ENCODE data around the gene GCSH.
"Not testable (repeated sequence)": the region's sequence is repeated elsewhere in the genome, so short reads cannot be mapped to it uniquely, and the experiment has no call there.

GCSH gene

GRCh38 chr16:81095953-81096714 lies at the start of gene GCSH:
TSS of gene GCSH (minus strand) at chr16:81096395. CDS start at chr16:81096278, 117 bp downstream.
- ATAC-seq (peak; percentile 99), DNase-seq (peak; percentile 99)

DNA sequence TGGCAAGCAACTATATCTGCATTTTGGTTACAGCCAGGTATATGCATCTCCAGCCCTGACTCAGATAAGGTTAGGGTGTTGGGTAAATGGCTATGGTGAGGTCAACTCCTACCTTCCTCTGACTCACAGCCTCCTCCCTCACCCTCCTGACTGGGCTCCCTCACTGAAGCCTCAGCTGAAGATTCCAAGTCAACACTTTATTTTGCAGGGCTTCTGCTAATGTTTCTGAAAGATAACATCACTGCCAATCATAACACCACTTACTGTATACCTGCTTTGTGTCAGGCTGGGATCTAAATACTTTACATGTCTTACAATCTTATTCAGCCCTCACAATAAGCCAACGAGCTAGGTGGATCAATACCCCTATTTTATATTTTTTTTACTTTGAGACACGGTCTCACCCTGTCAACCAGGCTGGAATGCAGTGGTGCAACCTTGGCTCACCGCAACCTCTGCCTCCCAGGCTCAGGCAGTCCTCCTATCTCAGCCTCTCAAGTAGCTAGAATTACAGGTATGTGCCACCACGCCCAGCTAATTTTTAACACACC lies 47.8 kb upstream of the GCSH start:
- DNase-seq = no peak

DNA sequence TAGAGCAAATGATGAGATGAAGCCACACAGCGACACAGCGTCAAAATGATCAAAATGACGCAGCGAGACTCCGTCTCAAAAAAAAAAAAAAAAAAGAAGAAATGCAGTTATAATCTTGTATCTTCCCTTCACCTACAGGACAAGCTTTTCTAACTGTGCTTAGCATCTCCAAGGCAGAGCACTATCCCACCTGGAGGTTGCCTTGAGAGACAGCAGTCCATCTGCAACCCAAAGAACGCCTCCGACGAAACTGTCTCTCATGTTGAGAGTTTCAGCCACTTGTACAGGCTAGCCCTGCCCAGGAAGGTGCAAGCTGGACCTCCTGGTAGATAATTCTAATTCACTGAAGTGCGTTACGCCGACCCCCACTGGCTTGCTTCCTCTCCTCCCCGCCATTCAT lies 46.7 kb upstream of the GCSH start:
- DNase-seq = no peak
- no peak for ATAC-seq

More for the DNA sequence above, 47.8 kb upstream of the GCSH start:
- ATAC-seq = no peak

GRCh38 chr16:81140930-81141780 lies 45.0 kb upstream of the GCSH start:
- ATAC-seq = no peak
- DNase-seq = peak; percentile 29

- ATAC-seq = no peak
Observed at GRCh38 chr16:81138831-81139557, 42.8 kb upstream of the GCSH start.

DNA sequence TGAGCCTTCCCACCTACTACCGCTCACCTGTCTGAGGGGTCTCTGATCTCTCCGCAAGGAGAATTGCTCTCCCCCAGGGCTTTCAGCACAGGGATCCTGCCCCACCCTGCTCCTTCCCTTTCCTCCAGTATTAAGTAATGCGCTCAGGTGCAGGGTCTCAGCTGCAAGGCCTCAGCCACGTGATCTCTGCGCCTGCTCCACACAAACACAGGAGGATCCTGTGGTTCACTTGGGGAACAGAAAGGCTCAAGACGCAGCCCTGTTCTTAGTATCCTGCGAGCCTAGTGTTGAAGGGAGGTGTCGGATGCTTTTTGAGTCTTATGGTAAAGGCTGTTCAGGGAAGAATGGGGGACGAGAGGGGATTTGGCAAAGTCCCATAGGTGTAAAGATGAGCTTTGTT lies 41.6 kb upstream of the GCSH start:
- DNase-seq (no peak), ATAC-seq (no peak)

More at GRCh38 chr16:81138831-81139557, 42.8 kb upstream of the GCSH start:
- no peak for DNase-seq

DNA sequence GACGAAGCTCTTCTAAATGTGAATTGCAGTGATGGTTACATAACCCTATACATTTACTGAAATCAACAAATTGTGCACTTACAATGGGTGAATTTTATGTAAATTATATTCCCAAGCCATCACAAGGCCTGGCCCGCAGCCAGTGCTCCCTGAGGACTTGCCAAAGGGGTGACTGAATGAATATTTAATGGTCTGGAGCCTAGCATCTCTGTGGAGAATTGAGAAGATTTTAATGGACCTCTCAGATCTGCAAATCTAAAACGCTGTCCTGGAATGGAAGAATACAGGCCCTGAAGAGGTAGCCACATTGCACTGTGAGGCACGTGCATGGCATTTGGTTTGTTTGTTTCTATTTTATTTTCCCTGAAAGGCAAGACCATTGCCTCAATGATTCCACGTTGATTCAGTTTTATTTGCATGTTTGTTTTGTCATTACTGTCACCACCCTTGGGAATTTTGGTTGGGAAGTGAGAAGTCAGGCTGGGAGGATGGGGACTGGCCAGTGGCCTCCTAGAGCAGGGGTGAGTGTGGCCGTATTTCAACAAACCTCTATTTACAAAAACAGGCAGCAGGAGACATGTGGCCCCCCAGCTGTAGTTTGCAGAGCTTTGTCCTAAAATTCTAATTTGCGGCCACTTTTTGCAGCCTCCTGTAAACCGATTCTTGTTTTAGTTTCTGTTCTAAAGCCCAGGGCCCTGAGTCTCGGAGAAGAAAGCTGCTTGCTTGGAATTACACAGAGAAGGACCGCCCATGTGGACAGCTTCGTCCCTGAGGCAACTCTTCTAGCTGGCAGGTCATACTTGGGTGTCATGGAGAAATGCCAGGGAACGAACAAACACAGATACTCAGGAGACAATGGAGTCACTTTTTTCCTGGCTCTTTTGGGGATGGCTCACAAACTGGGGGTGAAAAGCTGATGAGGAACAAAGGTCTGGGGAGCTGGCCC lies 40.5 kb upstream of the GCSH start:
- ATAC-seq (no peak), DNase-seq (no peak)

- ATAC-seq = no peak
Observed at GRCh38 chr16:81130126-81130525, 33.9 kb upstream of the GCSH start.

GRCh38 chr16:81128726-81129524 lies 32.7 kb upstream of the GCSH start:
- ATAC-seq (no peak), DNase-seq (no peak)

More at GRCh38 chr16:81130126-81130525, 33.9 kb upstream of the GCSH start:
- DNase-seq = no peak

DNA sequence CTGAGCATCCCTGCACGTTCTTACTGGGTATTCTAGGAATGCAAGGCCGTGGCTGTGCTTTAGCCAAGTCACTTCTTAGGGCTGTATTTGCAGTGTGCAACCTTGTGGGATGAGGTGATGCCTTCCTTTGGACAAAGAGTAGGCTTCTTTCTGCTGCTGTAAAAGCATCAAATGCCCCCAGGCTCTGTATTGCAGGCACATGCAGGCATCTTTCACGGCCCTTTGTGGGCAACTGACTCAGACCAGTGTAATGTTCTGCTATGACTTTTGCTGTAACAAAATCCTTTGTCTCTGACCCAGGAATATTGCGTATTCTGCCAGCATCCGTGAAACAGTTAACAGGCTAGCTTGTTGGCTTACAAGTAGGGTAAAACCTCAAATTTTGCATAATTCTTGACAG lies 30.9 kb upstream of the GCSH start:
- ATAC-seq = no peak
- DNase-seq = no peak

DNA sequence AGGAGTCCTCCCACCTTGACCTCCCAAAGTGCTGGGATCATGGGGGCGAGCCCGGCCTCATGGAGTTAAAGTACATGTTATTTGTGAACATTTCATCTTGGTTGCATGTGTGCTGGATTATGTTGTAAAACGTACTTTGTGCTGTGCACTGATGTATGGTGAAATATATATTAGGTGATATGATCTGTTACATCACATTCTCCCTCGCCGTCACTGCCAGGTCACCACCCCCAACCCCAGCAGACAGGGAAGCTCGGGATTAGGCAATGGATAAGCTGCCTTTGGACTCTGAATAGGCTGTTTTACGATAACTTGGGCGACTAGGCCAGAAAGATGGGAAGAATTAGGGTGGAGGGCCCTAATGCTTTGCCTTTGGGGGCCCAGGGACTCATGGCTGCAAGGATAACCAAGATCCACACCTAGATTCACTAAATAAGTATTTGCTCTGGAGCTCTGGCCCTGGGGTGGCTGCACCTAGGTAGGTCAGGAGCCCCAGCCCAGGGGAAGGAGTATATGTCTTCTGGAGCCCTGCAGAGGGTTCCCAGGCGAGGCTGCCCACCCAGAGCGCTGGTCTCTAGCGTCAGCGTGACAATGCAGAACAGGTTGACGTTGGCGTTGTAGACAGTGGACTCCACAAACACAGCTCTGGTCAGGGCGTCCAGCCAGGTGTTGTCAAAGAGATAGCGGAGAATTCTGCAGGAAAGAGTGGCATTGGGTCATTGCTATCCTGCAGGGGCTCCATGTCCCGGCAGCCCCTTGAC lies 27.1 kb upstream of the GCSH start:
- ATAC-seq = no peak
- no peak for DNase-seq

GRCh38 chr16:81121474-81121990 lies 25.3 kb upstream of the GCSH start:
- DNase-seq = no peak
- ATAC-seq = no peak

GRCh38 chr16:81117436-81117835 lies 21.2 kb upstream of the GCSH start:
- ATAC-seq = no peak
- no peak for DNase-seq

GRCh38 chr16:81116285-81116684 lies 20.1 kb upstream of the GCSH start:
- DNase-seq = no peak
- no peak for ATAC-seq

GRCh38 chr16:81112453-81112852 lies 16.3 kb upstream of the GCSH start:
- no peak for DNase-seq
- no peak for ATAC-seq

GRCh38 chr16:81109274-81109673 lies 13.1 kb upstream of the GCSH start:
- ATAC-seq, DNase-seq: not testable (repeated sequence)

DNA sequence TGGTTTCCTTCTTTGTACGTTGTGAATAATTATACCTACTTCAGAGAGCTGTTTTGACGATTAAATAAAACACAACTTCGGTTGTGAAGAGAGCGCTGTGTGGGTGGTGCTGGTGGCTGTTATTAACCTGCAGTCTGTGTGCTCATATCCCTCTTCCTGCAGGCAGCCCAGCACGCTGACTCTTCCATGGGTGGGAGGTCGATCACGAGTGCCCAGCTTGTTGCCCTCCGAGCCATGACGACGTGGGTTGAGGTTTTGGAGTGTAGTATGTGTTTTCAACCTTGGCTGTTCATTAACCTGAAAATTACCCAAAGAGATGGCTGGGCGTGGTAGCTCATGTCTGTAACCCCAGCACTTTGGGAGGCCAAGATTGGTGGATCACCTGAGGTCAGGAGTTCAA lies 11.3 kb upstream of the GCSH start:
- ATAC-seq (no peak), DNase-seq (no peak)

- ATAC-seq = no peak
- DNase-seq = no peak
Observed at GRCh38 chr16:81106826-81107503, 10.8 kb upstream of the GCSH start.

- ATAC-seq = no peak
- DNase-seq = no peak
Observed at GRCh38 chr16:81105946-81106345, 9.8 kb upstream of the GCSH start.

Measured in stimulated activated naive CD8-positive, alpha-beta T cell treated with anti-CD3 and anti-CD28 coated beads, Interleukin-15, Interleukin-2, amounts not matched to agents 100 U/mL and 50 U/mL, for 24 hours (primary cell).